DMS53 (cell line): ENCODE results near the gene RPP14.

Experiments used
- DNase-seq: peaks from one replicate; lab custom pipeline; 2025; lab: John Stamatoyannopoulos, UW

RPP14 gene

GRCh38 chr3:58291671-58292338 lies 14.2 kb upstream of the RPP14 start:
- DNase-seq: no peak

- no peak for DNase-seq
Observed at GRCh38 chr3:58292866-58293265, 13.2 kb upstream of the RPP14 start.

GRCh38 chr3:58293516-58293915 lies 12.5 kb upstream of the RPP14 start:
- no peak for DNase-seq

DNA sequence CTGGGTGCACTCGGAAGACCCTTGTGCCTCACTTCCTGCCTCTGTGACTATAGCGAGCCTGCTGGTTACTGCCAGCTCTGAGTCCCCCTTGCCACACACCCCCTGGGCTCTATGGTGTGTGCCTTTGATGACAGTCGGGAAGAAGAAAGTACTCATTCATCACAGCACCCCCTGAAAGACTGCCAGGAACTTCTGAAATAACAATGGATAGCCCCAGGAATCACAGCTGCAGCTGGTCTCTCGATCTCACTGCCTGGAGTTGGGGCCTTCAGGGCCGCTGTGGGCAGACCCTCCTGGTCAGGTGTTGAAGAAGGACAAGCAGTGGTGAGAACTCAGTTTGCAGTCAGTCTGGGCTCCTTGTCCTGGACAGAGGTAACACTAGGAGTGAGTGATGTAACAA lies 9.8 kb upstream of the RPP14 start:
- no peak for DNase-seq

- DNase-seq: no peak
Observed at GRCh38 chr3:58296843-58297242, 9.2 kb upstream of the RPP14 start.

DNA sequence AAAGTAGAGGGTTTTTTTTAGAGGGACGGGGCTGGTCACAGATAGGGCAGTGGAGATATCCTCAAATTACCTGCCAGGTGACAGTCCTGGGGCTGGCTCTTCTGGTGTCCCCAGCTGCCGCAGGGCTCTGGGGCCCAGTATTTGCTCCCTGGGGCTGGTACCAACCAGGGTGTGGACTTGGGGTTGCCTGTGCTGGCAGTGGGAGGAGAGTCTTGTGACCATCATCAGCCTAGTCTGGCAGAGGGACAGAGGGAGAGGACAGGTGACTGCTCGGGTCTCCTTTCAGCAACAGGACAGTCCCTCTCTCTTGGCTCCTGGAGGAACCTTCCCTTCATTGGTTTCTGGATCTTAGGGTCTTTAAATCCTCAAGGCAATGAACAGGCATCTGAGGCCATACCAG lies 7.9 kb upstream of the RPP14 start:
- no peak for DNase-seq

GRCh38 chr3:58299075-58299474 lies 7.0 kb upstream of the RPP14 start:
- DNase-seq: no peak

DNA sequence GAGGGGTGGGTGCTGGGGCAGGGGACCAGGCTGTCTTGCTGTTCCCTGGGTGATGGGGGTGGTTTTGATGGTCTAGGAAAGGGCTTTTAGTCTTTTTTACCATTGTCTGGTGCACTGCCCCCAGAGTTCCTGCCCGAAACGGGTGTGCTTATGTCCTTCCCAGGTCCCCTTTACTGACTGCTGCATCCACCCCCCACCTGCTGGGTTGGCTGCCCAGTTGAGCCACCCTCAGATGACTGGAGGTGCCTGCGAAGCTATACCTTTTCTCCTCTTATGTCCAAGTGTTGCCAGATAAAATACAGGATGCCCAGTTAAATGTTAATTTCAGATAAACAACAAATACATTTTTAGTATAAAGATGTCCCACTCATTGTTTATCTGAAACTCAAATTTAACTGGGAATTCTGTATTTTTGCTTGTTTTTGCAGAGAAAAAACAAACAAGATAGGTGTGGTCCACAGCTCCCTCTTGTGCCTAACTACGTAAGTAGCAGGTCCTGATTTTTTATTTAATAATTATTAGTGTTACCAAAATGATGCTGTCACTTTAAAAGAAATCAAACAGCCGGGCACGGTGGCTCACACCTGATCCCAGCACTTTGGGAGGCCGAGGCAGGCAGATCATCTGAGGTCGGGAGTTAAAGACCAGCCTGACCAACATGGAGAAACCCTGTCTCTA lies 6.1 kb upstream of the RPP14 start:
- DNase-seq: peak; percentile 13

GRCh38 chr3:58307639-58308215 lies 1.7 kb downstream of the RPP14 start:
- DNase-seq: peak; percentile 53

- peak; percentile 2 for DNase-seq
Observed at GRCh38 chr3:58308728-58309127, 2.7 kb downstream of the RPP14 start.

DNA sequence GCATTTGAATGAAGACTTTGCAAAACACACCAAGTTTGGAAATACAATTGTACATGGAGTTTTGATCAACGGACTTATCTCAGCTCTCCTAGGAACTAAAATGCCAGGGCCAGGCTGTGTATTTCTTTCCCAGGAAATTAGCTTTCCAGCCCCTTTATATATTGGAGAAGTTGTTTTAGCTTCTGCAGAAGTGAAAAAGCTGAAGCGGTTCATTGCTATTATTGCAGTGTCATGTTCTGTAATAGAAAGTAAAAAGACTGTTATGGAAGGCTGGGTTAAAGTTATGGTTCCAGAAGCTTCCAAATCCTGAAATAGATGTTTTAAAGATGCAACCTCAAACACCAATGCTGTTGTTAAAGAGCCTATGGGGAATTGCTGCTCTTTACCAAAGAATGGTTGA lies 11.8 kb downstream of the RPP14 start:
- DNase-seq: no peak

DNA sequence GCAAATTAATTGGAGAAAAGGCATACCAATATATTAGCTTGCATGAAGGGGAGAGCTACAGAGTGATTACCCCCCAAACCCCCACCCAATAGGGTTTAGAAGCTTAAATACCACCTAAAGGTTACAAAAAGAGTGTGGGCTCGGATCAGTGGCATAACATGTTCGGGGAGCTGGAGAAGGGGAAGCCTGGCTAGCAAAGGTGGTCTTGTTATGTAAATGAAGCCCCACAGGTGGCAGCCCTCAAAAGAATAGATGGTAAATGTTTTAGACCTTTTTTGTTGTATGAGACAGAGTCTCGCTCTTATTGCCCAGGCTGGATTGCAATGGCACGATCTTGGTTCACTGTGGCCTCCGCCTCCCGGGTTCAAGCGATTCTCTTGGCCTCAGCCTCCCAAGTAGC lies 15.7 kb downstream of the RPP14 start:
- DNase-seq: no peak

DNA sequence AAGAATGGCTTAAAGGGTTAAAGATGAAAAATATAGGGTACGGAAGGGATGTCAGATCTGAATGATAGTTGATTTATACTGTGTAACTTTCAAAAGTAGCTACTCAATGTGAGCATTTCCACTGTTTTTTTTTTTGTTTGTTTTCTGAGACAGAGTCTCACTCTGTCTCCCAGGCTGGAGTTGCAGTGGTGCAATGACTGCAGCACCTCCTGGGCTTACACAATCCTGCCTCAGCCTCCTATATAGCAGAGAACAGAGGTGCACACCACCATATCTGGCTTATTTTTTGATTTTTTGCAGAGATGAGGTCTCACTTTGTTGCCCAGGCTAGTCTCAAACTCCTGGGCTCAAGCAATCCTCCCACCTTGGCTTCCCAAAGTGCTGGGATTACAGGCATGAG lies 16.7 kb downstream of the RPP14 start:
- DNase-seq: no peak

GRCh38 chr3:58323529-58324390 lies 17.7 kb downstream of the RPP14 start:
- DNase-seq: no peak

- no peak for DNase-seq
Observed at GRCh38 chr3:58324391-58325390, 18.6 kb downstream of the RPP14 start.

DNA sequence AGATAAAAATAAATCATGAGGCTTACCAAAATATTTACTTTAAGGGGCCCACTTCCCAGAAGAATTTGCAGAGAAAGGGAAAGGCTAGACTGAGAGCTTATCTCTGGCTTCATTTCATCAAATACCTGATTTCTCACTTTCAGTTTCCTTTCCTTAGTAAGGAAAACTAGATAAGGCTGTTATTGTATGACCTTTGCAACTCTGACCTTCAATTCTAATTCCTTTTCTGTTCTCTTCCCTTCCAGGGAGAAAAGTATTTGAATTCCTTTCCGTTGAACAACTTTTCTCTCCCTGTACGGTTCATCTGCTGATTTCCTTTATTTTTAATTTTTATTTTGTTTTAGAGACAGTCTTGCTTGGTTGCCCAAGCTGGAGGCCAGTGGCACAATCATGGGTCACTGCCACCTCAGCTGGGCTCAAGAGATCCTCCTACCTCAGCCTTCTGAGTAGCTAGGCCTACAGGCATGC lies 19.5 kb downstream of the RPP14 start:
- DNase-seq: no peak

DNA sequence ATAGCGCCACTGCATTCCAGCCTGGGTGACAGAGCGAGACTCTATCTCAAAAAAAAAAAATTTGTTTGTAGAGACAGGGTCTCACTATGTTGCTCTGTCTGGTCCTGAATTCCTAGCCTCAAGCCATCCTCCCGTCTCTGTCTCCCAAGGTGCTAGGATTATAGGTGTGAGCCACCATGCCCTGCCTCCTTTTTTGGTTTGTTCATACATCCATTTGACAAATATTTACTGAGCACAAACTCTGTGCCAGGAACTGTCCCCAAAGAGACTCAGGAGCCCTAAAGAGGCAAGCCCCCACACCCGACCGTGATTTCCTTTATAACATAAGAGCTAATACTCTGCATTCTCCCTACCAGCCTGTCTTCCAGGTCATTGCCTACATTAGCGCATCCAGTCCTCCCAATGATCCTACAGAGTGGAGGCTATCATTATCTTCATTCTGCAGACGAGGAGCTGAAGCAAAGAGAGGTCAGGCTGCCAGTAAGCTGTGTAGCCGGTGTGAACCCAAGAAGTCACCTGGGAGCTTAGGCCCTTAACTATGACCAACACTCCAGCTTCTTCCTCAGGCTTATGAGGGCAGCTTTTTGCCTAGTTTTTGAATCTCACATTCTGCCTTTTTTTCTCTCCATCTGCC lies 20.3 kb downstream of the RPP14 start:
- no peak for DNase-seq

DNA sequence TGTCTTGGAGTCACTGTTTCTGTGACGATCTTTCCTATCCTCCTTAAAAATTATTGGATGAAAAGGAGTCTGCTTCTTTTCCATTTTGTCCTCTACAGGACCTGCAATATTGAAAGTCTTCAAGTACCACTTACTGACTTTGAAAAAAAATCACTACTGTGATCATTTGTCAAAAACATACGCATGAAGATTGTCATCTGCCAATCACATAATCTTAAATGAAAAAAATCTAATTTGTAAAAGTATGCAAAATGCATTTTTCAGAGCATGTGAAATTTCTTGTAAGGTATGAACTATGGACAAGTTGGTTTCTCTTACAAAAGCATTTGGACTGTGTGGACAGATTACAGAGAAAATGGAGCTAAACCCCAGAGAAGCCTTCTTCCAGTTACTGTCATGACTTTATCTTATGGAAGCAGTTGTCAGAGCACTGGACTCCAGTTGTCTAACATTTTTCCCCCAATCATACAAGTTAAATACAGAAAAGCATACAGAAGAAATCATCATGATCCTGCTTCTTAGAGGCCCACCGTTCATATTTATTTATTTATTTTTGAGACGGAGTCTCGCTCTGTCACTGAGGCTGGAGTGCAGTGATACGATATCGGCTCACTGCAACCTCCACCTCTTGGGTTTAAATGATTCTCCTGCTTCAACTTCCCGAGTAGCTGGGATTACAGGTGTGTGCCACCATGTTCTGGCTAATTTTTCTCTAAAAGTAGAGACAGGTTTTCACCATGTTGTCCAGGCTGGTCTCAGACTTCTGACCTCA lies 23.3 kb downstream of the RPP14 start:
- no peak for DNase-seq

DNA sequence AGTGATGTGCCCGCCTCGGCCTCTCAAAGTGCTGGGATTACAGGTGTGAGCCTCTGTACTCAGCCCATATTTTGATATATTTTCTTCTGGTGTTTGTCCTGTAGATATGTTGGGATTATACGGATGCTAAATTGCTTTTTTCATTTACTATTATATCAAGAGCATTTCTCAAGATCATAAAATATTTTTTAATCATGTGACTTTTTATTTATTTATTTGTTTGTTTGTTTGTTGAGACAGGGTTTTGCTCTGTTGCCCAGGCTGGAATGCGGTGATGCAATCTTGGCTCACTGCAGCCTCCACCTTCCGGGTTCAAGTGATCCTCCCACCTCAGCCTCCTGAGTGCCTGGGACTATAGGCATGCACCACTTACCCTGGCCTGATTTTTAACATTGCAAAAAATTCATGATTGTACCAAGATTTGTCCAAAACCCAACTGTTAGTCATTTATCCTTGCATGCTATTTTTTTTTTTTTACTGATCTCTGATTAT lies 23.9 kb downstream of the RPP14 start:
- DNase-seq: no peak
